SK-N-SH (cell line): ENCODE measurements around the gene TP53I11. TPM values are rescaled to one million over a fixed set of nuclear protein-coding genes. Genes with fewer than 3 reads are reported as not detected.

Source experiments
- CTCF ChIA-PET: fragments of 300-600, 350-600 bp; formaldehyde crosslinking; extraction: SDS; loops from one replicate; lab custom pipeline; 2021; lab: Yijun Ruan, JAX
- POLR2A ChIA-PET: fragments of 350-600 bp; sonication (Branson Sonifier 250); formaldehyde crosslinking; extraction: SDS; loops from one replicate; lab custom pipeline; 2020; ENCODE audit warnings: antibody characterized with exemption, inconsistent platforms; lab: Yijun Ruan, JAX
- DNase-seq: peaks from one replicate; pipeline ENCODE4 v3.0.0; 2012
- H2AFZ ChIP-seq: fragments of 200-600 bp; sonication (generic); 2 replicates; pipeline ENCODE4 v1.8.1; 2016; ENCODE audit warnings: antibody characterized with exemption, mild to moderate bottlenecking, low read depth
- H3F3A ChIP-seq: fragments of 200-600 bp; sonication (generic); replicated peaks from 2 replicates; pipeline ENCODE3; 2016; ENCODE audit warnings: antibody characterized with exemption, mild to moderate bottlenecking; ENCODE audit not compliant: insufficient read depth
- H3K27ac ChIP-seq, 2 experiments: fragments of 200-500 bp in 1 of 2; fragments of 200-600 bp in 1 of 2; sonication (Bioruptor generic) in 1 of 2; sonication (generic), shearing (Covaris generic) in 1 of 2; 2 replicates each; pipeline versions ENCODE4 v1.5.1 to v1.6.1; 2014 to 2016; ENCODE audit warnings: low read depth in 2 of 2, inconsistent platforms in 1 of 2, low read length in 1 of 2, mild to moderate bottlenecking in 1 of 2, mixed read lengths in 1 of 2
- H3K27me3 ChIP-seq: fragments of 200-600 bp; sonication (generic), shearing (Covaris generic); 2 replicates; pipeline ENCODE4 v1.6.1; 2016; ENCODE audit warnings: mixed run types; ENCODE audit not compliant: insufficient read depth
- H3K36me3 ChIP-seq, 2 experiments: fragments of 200-500 bp in 1 of 2; fragments of 200-600 bp in 1 of 2; sonication (Bioruptor generic) in 1 of 2; sonication (generic) in 1 of 2; replicated peaks in 1 of 2; 2 replicates each; pipeline versions ENCODE3 to v1.5.1; 2014 to 2016; ENCODE audit warnings: low read length in 1 of 2, mild to moderate bottlenecking in 1 of 2; ENCODE audit not compliant: insufficient read depth in 2 of 2, control insufficient read depth in 1 of 2
- H3K4me1 ChIP-seq, 2 experiments: fragments of 200-500 bp in 1 of 2; fragments of 200-600 bp in 1 of 2; sonication (Bioruptor generic) in 1 of 2; sonication (generic), shearing (Covaris generic) in 1 of 2; 2 replicates each; pipeline versions ENCODE4 v1.5.1 to v1.6.1; 2014 to 2016; ENCODE audit warnings: low read depth in 1 of 2, low read length in 1 of 2, mixed run types in 1 of 2; ENCODE audit not compliant: insufficient read depth in 2 of 2, control insufficient read depth in 1 of 2
- H3K4me2 ChIP-seq: fragments of 200-600 bp; sonication (generic), shearing (Covaris generic); 2 replicates; pipeline ENCODE4 v1.6.1; 2017; ENCODE audit warnings: mixed run types
- H3K4me3 ChIP-seq, 2 experiments: fragments of 200-500 bp in 1 of 2; fragments of 200-600 bp in 1 of 2; sonication (Bioruptor generic) in 1 of 2; sonication (generic), shearing (Covaris generic) in 1 of 2; 2 replicates each; pipeline versions ENCODE4 v1.5.1 to v1.8.1; 2014 to 2016; ENCODE audit warnings: low read depth in 2 of 2, inconsistent platforms in 1 of 2, low read length in 1 of 2, mild to moderate bottlenecking in 1 of 2, mixed read lengths in 1 of 2, moderate library complexity in 1 of 2
- H3K79me2 ChIP-seq: fragments of 200-600 bp; sonication (generic); 2 replicates; pipeline ENCODE4 v1.8.1; 2017; ENCODE audit warnings: mild to moderate bottlenecking; ENCODE audit not compliant: insufficient read depth
- H3K9ac ChIP-seq: fragments of 200-600 bp; sonication (generic); 2 replicates; pipeline ENCODE4 v1.6.1; 2017; ENCODE audit warnings: mixed run types
- H3K9me2 ChIP-seq: fragments of 200-600 bp; sonication (generic); 2 replicates; pipeline ENCODE4 v1.6.1; 2017; ENCODE audit warnings: mixed run types
- H3K9me3 ChIP-seq: fragments of 200-600 bp; sonication (generic); 2 replicates; pipeline ENCODE4 v1.6.1; 2017; ENCODE audit warnings: mixed run types, mild to moderate bottlenecking, moderate library complexity
- H4K20me1 ChIP-seq: fragments of 200-600 bp; sonication (generic); 2 replicates; pipeline ENCODE4 v1.6.1; 2017; ENCODE audit warnings: mild to moderate bottlenecking, mixed run types; ENCODE audit not compliant: insufficient read depth
- EP300 ChIP-seq, 2 experiments: IDR thresholded peaks; 2 replicates each; pipeline versions ENCODE4 v1.4.0 to v1.6.1; 2012; ENCODE audit warnings: borderline replicate concordance in 1 of 2, low read depth in 1 of 2, low read length in 1 of 2
- EZH2phosphoT487 ChIP-seq: fragments of 200-600 bp; sonication (generic); IDR thresholded peaks from 2 replicates; pipeline ENCODE4 v1.6.1; 2017; ENCODE audit warnings: low read depth, mixed run types, mild to moderate bottlenecking, antibody characterized with exemption, moderate library complexity, borderline replicate concordance
- FOXJ3 ChIP-seq: sonication (generic); formaldehyde crosslinking; IDR thresholded peaks from 2 replicates; pipeline ENCODE4 v1.5.1; 2020; ENCODE audit warnings: mild to moderate bottlenecking, missing genetic modification reagents
- FOXM1 ChIP-seq: IDR thresholded peaks from 2 replicates; pipeline ENCODE4 v1.4.0; 2012; ENCODE audit warnings: low read depth, mild to moderate bottlenecking
- MEF2A ChIP-seq: IDR thresholded peaks from 2 replicates; pipeline ENCODE4 v1.4.0; 2012; ENCODE audit warnings: low read depth, borderline replicate concordance
- MXI1 ChIP-seq: IDR thresholded peaks from 2 replicates; pipeline ENCODE4 v1.6.1; 2012; ENCODE audit warnings: mild to moderate bottlenecking, low read depth, low read length, improper control_type of control experiment
- NRF1 ChIP-seq: IDR thresholded peaks from 2 replicates; pipeline ENCODE4 v1.6.1; 2012; ENCODE audit warnings: low read depth, mild to moderate bottlenecking, low read length
- PBX3 ChIP-seq: IDR thresholded peaks from 2 replicates; pipeline ENCODE4; 2012
- POLR2AphosphoS5 ChIP-seq: IDR thresholded peaks from 2 replicates; pipeline ENCODE4 v1.6.1; 2012; ENCODE audit warnings: low read depth, low read length
- REST ChIP-seq: IDR thresholded peaks from 2 replicates; pipeline ENCODE4 v1.6.1; 2012; ENCODE audit warnings: mild to moderate bottlenecking, low read depth, low read length, moderate library complexity
- RXRA ChIP-seq: IDR thresholded peaks from 2 replicates; pipeline ENCODE4 v1.4.0; 2012; ENCODE audit warnings: low read depth, mild to moderate bottlenecking, borderline replicate concordance
- SIN3A ChIP-seq: IDR thresholded peaks from 2 replicates; pipeline ENCODE4 v1.6.1; 2012; ENCODE audit warnings: low read depth, mild to moderate bottlenecking, low read length, moderate library complexity, borderline replicate concordance
- TCF12 ChIP-seq: IDR thresholded peaks from 2 replicates; pipeline ENCODE4 v1.4.0; 2012
- TEAD4 ChIP-seq: IDR thresholded peaks from 2 replicates; pipeline ENCODE4 v1.4.0; 2012; ENCODE audit warnings: mild to moderate bottlenecking, borderline replicate concordance; ENCODE audit not compliant: insufficient read depth
- USF1 ChIP-seq: IDR thresholded peaks from 2 replicates; pipeline ENCODE4 v1.4.0; 2012; ENCODE audit warnings: low read depth, borderline replicate concordance
- USF2 ChIP-seq: fragments of 150-350 bp; IDR thresholded peaks from 2 replicates; pipeline ENCODE4 v1.6.1; 2017; ENCODE audit warnings: antibody characterized with exemption, low read length, low read depth, borderline replicate concordance
- ZBTB33 ChIP-seq: IDR thresholded peaks from 2 replicates; pipeline ENCODE4 v1.4.0; 2012; ENCODE audit warnings: low read depth, borderline replicate concordance
- WGBS: methylation state at CpG from one replicate; pipeline ENCODE4 v1.1.6; 2017; ENCODE audit warnings: low lambda C conversion rate; 5-methylcytosine and 5-hydroxymethylcytosine counted together
- polyA plus RNA-seq, 3 experiments: library from polyadenylated mRNA; depleted of rRNA; stranded (reverse); fragments of >200 nt; gene quantifications; 2 replicates each; pipeline ENCODE4 v1.2.3, GENCODE V29; 2012

TP53I11 gene
- polyA plus RNA-seq, 1 of the 3 experiments (the other 2 are of a cell fraction) = 6.6 TPM

- no peak for DNase-seq
- no peaks in the 10 kb centered on the region for H4K20me1 ChIP-seq
- H3K4me2 ChIP-seq = no peak overlapping the region
- no peak for TF ChIP-seq POLR2AphosphoS5
- no peak for TF ChIP-seq ZBTB33
- TF ChIP-seq RXRA = no peak
- no peaks in the 10 kb centered on the region for H3K36me3 ChIP-seq
- no peak overlapping the region for H3K27ac ChIP-seq
- no peaks in the 10 kb centered on the region for H3K9me2 ChIP-seq
- H3K4me1 ChIP-seq = peaks cover 0 to 24% of the 10 kb centered on the region in 2 experiments; a peak in 2 of 4 replicates
- H3K9ac ChIP-seq = no peak overlapping the region
- WGBS = 40% methylated on average over 7 of the region's 10 CpGs
- H3F3A ChIP-seq = no peaks in the 10 kb centered on the region
- H3K4me3 ChIP-seq = no peak overlapping the region
- no peaks in the 10 kb centered on the region for H3K79me2 ChIP-seq
- H3K27me3 ChIP-seq = peaks cover 23% of the 10 kb centered on the region
- no peaks in the 10 kb centered on the region for H3K9me3 ChIP-seq
- ChIA-PET CTCF (interaction anchor here (0.7 to 3.3 kb wide), 2 partner anchors 61 to 93 kb away, joined by 3 to 10 read pairs; no protein-coding TSS in a partner anchor), POLR2A (no interaction called here)
- H2AFZ ChIP-seq = no peak overlapping the region
Observed at GRCh38 chr11:44987506-44987905, 36.8 kb upstream of the TP53I11 start.

- Histone ChIP-seq H3K79me2 (no peaks in the 10 kb centered on the region), H3K9me3 (no peaks in the 10 kb centered on the region), H3K27ac (no peak overlapping the region), H3K36me3 (no peaks in the 10 kb centered on the region), H3K27me3 (peaks cover 23% of the 10 kb centered on the region), H3F3A (no peaks in the 10 kb centered on the region), H3K4me2 (no peak overlapping the region), H3K9me2 (no peaks in the 10 kb centered on the region), H3K4me1 (peaks cover 0 to 24% of the 10 kb centered on the region in 2 experiments; a peak in 2 of 4 replicates), H3K4me3 (no peak overlapping the region), H4K20me1 (no peaks in the 10 kb centered on the region), H3K9ac (no peak overlapping the region), H2AFZ (no peak overlapping the region)
- no peak for DNase-seq
- POLR2A ChIA-PET = no interaction called here
- 56% methylated on average over 3 of the region's 3 CpGs for WGBS
- CTCF ChIA-PET = interaction anchor here (1.2 to 2.1 kb wide), 2 partner anchors 36 to 117 kb away, joined by 3 to 7 read pairs; no protein-coding TSS in a partner anchor
- TF ChIP-seq PBX3 = no peak
- TF ChIP-seq EZH2phosphoT487 = no peak
- no peak for TF ChIP-seq MXI1
- TF ChIP-seq NRF1 = no peak
- TF ChIP-seq EP300 (IDR thresholded peaks at IDR 0.05; ENCODE audit: borderline replicate concordance in 1 of 2, low read depth in 1 of 2, low read length in 1 of 2) = no peak
- TF ChIP-seq MEF2A = no peak
- no peak for TF ChIP-seq REST
- TF ChIP-seq TCF12 = no peak
- TF ChIP-seq TEAD4 = no peak
- TF ChIP-seq SIN3A = no peak
- no peak for TF ChIP-seq USF2
- TF ChIP-seq USF1 = no peak
- TF ChIP-seq FOXM1 = no peak
- TF ChIP-seq FOXJ3 (CRISPR knock-in tag) = no peak
- TF ChIP-seq RXRA = no peak
Observed at GRCh38 chr11:44986315-44986714, 35.6 kb upstream of the TP53I11 start.
